GM19467 (cell line): ENCODE data around the gene ZDHHC3.
"Not testable (repeated sequence)": the region's sequence is repeated elsewhere in the genome, so short reads cannot be mapped to it uniquely, and the experiment has no call there.

Experiments used
- ATAC-seq: cut with Tn5 transposase; IDR thresholded peaks from one replicate; pipeline ENCODE4 v1.9.1; 2021; ENCODE audit warnings: mild to moderate bottlenecking, moderate library complexity; ENCODE audit not compliant: unreplicated experiment

The ZDHHC3 gene

DNA sequence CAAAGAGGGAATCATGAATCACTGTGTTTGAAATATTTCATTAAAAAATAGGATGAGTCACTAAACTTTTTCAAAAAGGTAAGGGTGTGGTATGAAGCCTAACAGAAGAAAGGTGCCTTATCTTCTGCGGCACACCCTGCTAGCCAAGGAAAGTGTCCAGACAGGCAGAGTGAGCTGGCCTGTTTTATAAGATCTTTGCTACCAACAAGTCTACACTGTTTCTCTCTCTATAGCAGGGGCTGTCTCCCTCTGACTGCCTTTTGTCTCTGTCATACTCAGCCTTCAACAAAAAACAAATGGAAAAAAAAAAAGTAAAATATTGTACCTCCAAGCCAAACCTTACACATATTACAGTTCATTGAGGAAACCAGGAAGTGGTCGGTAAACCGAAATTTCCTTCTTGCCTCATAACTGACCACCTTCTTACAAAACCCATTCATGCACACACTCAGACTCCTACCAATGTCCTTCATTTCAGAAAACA lies 9.1 kb downstream of the ZDHHC3 start:
- ATAC-seq = no peak

- ATAC-seq = no peak
Measured at GRCh38 chr3:44965165-44965564, 10.8 kb downstream of the ZDHHC3 start.

DNA sequence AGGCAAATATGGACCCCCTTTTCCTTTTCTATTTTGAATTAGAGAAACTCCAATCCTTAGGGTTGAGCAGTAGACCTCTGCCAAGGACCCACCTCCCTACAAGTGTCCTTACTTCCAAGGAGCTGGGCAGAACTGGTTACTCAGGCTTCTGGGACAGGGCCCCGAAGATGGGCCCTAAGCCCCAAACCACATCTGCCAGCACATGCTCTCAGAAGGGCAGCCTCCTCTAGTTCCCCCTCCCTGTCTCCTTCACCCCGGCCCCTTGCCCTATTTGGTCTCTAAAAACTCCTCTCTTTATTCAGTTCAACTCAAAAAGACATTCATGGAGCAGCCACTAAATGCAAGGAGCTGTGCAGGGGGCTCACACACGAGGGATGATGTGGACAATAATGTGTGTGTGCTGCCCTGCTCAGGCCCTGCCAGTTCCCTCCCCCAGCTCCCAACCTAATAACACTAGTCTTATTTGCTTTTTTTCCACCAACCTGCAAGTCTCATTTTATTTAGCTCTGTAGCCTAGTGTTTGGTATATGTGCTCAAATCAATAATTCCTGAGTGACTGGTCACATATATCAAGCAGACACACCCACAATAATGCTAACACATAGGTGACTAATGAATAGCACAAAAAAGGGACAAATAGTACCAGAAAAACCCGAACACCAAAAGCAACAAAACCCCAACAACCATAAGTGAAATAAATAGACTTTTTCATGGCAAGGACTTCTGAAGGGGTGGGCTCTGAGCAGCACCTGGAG lies 12.2 kb downstream of the ZDHHC3 start:
- ATAC-seq = no peak

DNA sequence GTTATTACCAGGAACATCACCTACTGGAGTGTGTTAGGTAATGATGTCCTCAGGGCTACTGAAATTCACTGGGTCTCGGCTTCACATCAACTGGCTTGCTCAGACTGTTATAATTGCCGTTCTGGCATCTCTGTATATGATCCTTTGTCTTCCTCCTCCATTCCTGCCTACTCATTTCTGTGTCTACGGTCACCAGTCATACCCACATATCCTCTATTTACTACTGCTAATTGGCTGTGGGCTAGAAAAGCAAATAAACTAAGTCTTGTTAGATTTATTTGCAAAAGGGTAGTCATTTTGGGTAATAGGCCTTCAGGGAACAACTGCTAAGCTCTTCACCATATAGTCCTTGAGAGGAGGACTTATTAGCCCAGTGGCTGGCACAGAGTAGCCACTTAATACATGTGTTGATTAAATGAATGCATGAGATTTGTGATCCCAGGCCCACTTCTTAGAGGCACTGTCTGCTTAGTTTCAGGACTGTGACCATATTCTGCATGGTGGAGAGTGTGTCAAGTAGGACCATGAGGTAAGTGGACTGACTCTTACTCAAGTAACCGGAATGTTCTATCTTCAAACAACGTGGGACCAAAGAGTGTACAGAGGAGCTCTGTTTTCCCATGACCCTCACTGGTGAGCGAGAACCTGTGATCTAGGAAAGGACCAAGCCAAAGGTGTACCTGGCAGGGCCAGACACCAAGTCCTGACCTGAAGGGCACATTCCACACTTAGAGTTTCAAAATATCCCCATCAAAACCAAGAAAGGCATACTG lies 13.2 kb downstream of the ZDHHC3 start:
- ATAC-seq = no peak

- ATAC-seq = no peak
Measured at GRCh38 chr3:44961888-44962287, 14.1 kb downstream of the ZDHHC3 start.

DNA sequence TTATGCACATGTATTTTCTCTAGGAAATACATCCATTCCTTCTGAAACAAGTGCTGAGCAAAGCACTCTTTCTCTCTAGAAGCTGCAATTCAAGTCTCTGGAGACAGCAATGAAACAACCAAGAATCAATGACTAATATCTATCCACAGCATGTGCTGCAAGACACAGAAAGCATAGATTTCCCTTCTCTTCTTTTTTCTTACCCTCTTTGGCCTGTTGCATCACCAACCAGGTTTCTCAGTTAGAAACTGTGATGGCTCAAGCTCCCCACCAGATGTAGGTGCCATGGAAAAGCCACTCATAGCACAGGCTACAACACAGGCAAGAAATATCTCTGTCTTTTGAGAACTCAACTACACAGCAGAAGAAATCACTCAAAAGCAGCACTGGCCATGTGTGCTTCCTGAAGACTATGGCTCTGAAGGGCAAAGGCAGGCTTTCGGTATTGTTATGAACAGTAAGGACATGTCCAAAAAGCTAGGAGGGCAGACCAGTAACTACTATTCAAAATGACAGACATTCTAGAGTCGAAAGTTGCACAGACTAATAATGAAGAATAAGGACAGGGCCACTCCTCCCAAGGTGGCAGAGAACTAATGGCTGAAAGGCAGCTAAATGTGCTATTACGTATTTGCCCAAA lies 15.5 kb downstream of the ZDHHC3 start:
- ATAC-seq = no peak

DNA sequence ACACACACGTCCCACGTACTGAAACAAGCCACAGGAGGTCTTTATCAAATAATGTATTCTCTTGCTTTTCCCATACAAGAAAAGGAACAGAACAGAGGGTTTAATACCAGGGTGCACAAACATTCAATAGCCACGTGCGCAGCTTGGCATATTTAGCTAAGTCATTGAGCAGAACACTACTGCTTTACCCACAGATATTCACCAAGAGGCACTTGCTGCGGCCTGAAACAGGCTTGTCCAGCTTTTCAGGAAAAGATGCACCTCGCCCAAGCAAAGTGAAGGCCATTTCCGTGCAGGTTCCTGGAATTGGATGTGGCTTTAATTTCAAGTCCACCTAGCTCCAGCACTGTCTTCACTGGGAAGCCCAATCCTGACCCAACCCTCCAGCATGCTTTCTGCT lies 17.6 kb downstream of the ZDHHC3 start:
- ATAC-seq = no peak

- ATAC-seq = no peak
Measured at GRCh38 chr3:44957986-44958385, 18.0 kb downstream of the ZDHHC3 start.

DNA sequence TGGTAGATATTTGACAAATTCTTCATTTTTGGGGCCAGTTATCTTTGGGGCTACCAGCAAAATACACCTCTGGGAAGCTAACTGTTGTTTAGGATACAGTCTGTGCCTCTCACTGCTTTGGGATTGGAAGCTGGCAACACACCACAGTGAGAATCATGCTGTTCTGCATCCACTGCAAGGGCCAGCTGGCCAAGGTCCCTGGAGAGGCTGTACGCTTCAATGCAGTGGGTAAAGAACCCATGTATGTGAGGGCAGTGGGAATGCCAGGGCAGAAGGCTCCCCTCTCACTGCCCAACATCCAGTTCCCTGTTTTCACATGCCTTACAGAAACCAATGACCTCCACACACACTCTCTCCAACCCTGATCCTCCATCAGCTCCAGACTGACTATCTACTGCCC lies 20.1 kb downstream of the ZDHHC3 start:
- ATAC-seq = no peak

DNA sequence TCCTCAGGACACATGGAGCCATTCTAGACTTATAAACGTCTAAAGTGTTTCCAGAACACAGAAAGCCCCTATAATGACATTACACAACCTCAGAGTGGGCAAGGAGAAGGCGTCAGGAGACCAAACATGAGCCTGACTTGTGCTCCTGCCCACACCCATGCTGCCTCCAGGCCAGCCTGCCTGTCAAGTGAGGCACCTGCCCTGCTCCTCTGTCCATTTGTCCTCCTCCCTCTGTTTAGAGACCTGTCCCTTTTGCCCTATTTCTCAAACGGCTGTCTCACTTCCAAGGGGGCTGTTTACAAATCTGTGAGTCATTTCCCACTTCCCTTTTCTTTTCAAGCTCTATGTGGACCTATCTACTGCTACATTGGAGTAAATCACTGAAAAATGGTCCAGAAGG lies 21.0 kb downstream of the ZDHHC3 start:
- ATAC-seq = no peak

GRCh38 chr3:44954304-44954703 lies 21.7 kb downstream of the ZDHHC3 start:
- ATAC-seq = no peak

DNA sequence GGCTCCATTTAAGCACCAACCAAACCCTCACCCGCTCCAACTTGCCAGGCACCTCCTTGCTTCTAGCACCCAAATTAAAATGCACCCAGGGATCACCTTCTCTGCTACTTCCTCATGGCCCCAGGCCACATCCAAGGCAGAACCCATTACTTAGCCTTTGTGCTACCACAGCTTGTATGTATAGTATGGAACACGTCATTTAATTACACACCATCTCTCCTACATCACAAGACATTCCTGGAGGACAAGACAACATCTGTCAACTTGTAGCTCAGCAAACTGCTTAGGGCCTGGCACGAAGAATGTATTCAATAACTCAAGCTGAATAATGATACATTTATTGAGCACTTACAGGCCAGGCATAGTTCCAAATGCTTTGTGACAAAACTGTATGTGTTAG lies 23.3 kb downstream of the ZDHHC3 start:
- no peak for ATAC-seq

GRCh38 chr3:44950275-44950734 lies 25.7 kb downstream of the ZDHHC3 start:
- ATAC-seq = no peak

GRCh38 chr3:44949770-44950169 lies 26.2 kb downstream of the ZDHHC3 start:
- not testable (repeated sequence) for ATAC-seq

GRCh38 chr3:44948239-44948638 lies 27.7 kb downstream of the ZDHHC3 start:
- ATAC-seq = no peak

DNA sequence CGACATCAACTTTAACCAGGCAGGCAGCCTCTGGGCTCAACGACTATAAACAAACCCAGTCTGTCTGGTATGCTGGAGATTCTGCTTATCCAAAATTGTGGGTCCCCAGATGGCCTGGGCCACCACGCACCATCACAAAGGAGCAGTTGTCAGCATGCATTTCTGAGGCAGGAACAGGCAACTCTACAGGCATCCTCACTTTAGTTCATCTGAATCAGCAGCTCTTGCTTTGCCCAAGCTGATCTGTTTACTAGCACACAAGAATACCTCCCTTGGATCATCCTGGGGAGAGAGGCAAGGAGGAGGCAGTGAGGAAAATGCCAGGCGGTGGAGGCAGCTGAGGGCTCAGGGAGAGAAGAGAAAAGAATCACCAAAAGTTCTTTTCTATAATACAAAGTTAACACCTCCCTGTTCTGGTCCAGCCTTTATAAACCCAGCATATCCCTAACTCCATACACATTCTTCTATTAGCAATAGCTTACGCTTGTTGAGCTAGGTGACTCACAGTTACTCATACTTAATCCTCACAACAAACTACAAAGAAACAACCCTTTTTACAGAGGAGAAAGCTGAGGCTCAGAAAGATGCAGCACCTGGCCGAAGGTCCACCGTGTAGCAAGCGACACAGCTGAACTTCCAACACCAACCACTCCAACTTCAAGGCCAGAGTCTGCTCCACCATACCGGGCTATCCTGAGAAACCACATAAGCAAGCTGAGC lies 33.6 kb downstream of the ZDHHC3 start:
- no peak for ATAC-seq

- no peak for ATAC-seq
Measured at GRCh38 chr3:44939581-44940036, 36.4 kb downstream of the ZDHHC3 start.

GRCh38 chr3:44932986-44933944 lies 42.7 kb downstream of the ZDHHC3 start:
- ATAC-seq = no peak

- no peak for ATAC-seq
Measured at GRCh38 chr3:44932271-44932670, 43.7 kb downstream of the ZDHHC3 start.

DNA sequence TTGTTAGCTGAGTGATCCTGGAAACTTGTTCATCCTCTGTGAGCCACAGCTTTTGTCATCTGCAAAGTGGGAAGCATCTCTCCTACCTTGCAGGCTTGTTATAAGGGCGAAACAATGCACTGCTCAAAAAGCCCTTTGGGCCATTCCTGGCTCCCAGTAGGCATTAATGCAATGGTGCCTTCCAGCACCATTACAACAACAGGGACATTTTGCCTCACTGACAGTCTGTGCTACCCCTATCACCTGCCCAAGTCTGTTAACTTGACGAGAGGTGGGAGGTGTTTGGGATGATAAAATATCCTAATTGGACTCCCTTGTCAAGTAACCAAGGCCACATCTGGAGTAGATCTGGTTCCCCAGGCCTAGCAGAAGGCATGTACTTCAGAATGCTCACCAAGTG lies 44.2 kb downstream of the ZDHHC3 start:
- no peak for ATAC-seq
